Prostate gland (tissue), 2 donors: Measurements from ENCODE around the gene FAM120AOS.
A peak's percentile ranks its signal among the peaks of the same experiment; 100 is the strongest.

Experiments
- POLR2A ChIP-seq: fragments of 450-650 bp; IDR thresholded peaks from one replicate; pipeline ENCODE4 v1.6.1; 2016; ENCODE audit warnings: antibody characterized with exemption, mild to moderate bottlenecking
- TF ChIP-seq, protein P1 (sequence below), 4 experiments: fragments of 200-600 bp in 2 of 4; fragments of 450-650 bp in 2 of 4; sonication (generic) in 2 of 4; IDR thresholded peaks; 1 replicate in 3 of 4; 2 replicates in 1 of 4; pipeline ENCODE4 v1.5.1; 2016 to 2019; ENCODE audit warnings: antibody characterized with exemption in 4 of 4, mild to moderate bottlenecking in 2 of 4, moderate library complexity in 2 of 4

DNA sequence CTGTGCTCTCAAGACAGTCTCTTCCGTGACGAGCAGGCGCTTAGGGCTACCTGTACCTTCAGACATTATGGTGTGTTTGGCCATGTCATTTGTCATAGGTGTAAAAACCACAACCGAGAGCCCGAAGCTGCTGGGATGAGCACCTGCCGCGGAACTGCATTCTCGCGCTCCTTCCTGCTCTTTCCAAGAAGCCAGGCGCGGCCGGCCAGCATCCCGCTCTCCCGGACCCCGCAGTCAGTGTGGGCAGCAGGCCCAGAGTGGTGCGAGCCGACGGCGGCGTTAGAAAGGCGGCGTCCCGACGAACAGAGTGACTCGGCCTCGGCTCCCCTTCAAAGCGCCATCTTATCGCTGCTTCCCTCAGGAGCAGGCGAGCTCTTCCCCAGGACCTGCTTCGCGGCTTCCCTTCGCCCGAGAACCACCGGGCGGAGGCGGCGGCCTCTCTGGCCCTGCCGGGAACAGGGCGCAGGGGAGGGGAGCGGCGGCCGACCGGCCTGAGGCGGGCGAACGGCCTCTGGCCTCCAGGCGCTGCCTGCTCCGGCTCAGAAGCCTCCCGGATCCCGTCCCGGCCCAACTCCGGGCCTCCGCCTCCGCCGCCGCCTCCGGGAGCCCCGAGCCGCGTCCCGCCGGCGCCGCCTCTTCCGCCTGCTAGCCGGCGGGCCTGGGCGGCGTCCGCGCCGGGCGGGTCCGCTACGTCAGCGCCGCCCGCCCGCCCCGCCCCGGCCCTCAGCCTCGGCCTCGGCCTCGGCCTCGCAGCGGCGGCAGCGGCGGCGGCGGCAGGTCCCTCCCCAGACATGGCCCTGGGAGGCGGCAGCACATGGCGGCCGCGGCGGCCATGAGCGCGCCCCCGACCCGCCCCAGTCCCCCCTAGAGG is 2.2 kb downstream of the FAM120AOS start, which contains the start of gene FAM120A:
- peak; percentile 90 for TF ChIP-seq POLR2A
- TF ChIP-seq, protein P1, sequence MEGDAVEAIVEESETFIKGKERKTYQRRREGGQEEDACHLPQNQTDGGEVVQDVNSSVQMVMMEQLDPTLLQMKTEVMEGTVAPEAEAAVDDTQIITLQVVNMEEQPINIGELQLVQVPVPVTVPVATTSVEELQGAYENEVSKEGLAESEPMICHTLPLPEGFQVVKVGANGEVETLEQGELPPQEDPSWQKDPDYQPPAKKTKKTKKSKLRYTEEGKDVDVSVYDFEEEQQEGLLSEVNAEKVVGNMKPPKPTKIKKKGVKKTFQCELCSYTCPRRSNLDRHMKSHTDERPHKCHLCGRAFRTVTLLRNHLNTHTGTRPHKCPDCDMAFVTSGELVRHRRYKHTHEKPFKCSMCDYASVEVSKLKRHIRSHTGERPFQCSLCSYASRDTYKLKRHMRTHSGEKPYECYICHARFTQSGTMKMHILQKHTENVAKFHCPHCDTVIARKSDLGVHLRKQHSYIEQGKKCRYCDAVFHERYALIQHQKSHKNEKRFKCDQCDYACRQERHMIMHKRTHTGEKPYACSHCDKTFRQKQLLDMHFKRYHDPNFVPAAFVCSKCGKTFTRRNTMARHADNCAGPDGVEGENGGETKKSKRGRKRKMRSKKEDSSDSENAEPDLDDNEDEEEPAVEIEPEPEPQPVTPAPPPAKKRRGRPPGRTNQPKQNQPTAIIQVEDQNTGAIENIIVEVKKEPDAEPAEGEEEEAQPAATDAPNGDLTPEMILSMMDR (IDR thresholded peaks at IDR 0.05), result no peak
